ENCODE results near the gene EXOSC5.
"Not testable (repeated sequence)": the region's sequence is repeated elsewhere in the genome, so short reads cannot be mapped to it uniquely, and the experiment has no call there.

Gene EXOSC5

DNA sequence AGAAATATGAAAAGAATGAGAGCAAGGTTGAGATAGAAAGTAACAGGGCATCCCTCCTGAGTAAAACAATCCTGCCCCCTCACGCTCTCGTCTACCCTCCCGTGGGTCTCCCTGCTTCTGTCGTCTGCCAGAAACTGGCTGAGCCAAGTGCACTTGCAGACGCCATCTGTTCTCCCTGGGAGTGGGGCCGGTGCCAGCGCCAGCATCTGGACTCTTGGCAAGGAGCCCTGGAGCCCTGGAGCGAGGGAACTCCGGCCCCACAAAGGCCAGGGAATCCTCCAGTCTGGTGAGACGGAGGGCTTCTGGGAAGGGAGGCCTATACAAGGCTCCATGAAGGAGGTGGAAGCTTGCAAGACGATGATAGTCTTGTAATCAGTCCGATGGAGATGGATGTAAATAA is 23.2 kb downstream of the EXOSC5 start:
- Histone ChIP-seq H3K9me2 (replicated peaks; ENCODE audit: insufficient read depth, low read length) (no peaks in the 10 kb centered on the region), H3K4me2 (ENCODE audit: low read depth, low read length, poor library complexity, severe bottlenecking) (no peak overlapping the region), H3K36me3 (ENCODE audit: low read length) (no peaks in the 10 kb centered on the region), H3F3A (ENCODE audit: insufficient read depth) (no peaks in the 10 kb centered on the region), H3K27me3 (ENCODE audit: low read length) (no peaks in the 10 kb centered on the region), H3K27ac (ENCODE audit: low read depth, low read length) (no peak overlapping the region), H3K4me3 (ENCODE audit: insufficient read depth, low read length, poor library complexity, severe bottlenecking) (no peak overlapping the region), H2AFZ (ENCODE audit: low read depth, low read length, severe bottlenecking) (no peak overlapping the region), H3K9me3 (ENCODE audit: insufficient read depth, low read length) (no peaks in the 10 kb centered on the region), H4K20me1 (ENCODE audit: low read depth, low read length) (no peaks in the 10 kb centered on the region), H3K9ac (ENCODE audit: low read length) (no peak overlapping the region), H3K79me2 (ENCODE audit: insufficient read depth, low read length) (no peaks in the 10 kb centered on the region; the same call in 1 of the 2 replicates)
- TF ChIP-seq, protein P1, sequence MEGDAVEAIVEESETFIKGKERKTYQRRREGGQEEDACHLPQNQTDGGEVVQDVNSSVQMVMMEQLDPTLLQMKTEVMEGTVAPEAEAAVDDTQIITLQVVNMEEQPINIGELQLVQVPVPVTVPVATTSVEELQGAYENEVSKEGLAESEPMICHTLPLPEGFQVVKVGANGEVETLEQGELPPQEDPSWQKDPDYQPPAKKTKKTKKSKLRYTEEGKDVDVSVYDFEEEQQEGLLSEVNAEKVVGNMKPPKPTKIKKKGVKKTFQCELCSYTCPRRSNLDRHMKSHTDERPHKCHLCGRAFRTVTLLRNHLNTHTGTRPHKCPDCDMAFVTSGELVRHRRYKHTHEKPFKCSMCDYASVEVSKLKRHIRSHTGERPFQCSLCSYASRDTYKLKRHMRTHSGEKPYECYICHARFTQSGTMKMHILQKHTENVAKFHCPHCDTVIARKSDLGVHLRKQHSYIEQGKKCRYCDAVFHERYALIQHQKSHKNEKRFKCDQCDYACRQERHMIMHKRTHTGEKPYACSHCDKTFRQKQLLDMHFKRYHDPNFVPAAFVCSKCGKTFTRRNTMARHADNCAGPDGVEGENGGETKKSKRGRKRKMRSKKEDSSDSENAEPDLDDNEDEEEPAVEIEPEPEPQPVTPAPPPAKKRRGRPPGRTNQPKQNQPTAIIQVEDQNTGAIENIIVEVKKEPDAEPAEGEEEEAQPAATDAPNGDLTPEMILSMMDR (IDR thresholded peaks at IDR 0.05; ENCODE audit: insufficient read depth, low read length, poor library complexity, severe bottlenecking), result no peak
- no peak for TF ChIP-seq EZH2phosphoT487 (conservative IDR thresholded peaks at IDR 0.05; ENCODE audit: low read length)

DNA sequence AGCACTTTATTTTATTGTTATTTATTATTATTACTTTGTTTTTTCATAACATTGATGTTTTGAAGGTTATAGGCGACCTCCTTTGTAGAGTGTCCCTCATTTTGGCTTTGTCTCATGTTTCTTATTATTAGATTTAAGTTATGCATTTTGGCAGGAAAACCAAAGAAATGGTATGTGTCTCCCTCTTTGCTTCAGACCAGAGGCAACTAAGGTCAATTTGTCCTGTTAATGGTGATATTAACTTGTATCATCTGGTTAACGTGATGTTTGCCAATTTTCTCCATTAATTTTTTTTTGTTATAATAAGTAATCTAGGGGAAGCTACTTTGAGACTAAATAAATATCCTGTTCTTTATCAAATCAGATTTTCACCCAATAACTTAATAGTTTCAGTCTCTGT is 24.7 kb downstream of the EXOSC5 start:
- Histone ChIP-seq H3K4me3 (ENCODE audit: insufficient read depth, low read length, poor library complexity, severe bottlenecking) (no peak overlapping the region), H3K79me2 (ENCODE audit: insufficient read depth, low read length) (no peaks in the 10 kb centered on the region; the same call in 1 of the 2 replicates), H2AFZ (ENCODE audit: low read depth, low read length, severe bottlenecking) (no peak overlapping the region), H4K20me1 (ENCODE audit: low read depth, low read length) (no peaks in the 10 kb centered on the region), H3K9ac (ENCODE audit: low read length) (no peak overlapping the region), H3K36me3 (ENCODE audit: low read length) (no peaks in the 10 kb centered on the region), H3K27ac (ENCODE audit: low read depth, low read length) (no peak overlapping the region), H3K9me3 (ENCODE audit: insufficient read depth, low read length) (no peaks in the 10 kb centered on the region), H3F3A (ENCODE audit: insufficient read depth) (no peaks in the 10 kb centered on the region), H3K4me2 (ENCODE audit: low read depth, low read length, poor library complexity, severe bottlenecking) (no peak overlapping the region), H3K9me2 (replicated peaks; ENCODE audit: insufficient read depth, low read length) (no peaks in the 10 kb centered on the region), H3K27me3 (ENCODE audit: low read length) (no peaks in the 10 kb centered on the region)
- no peak for TF ChIP-seq EZH2phosphoT487 (conservative IDR thresholded peaks at IDR 0.05; ENCODE audit: low read length)
- TF ChIP-seq, protein P1 (IDR thresholded peaks at IDR 0.05; ENCODE audit: insufficient read depth, low read length, poor library complexity, severe bottlenecking), result no peak

DNA sequence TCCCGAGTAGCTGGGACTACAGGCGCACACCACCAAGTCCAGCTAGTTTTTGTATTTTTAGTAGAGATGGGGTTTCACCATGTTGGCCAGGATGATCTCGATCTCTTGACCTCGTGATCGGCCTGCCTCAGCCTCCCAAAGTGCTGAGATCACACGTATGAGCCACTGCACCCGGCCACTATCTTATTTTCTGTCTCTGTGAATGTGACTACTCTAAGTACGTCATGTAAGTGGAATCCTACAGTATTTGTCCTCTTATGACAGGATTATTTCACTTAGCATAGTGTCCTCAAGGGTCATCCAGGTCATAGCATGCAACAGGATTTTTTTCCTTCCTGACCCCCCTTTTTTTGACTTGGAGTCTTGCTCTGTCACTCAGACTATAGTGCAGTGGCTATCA is 25.6 kb downstream of the EXOSC5 start:
- no peak overlapping the region for H3K4me3 ChIP-seq (ENCODE audit: insufficient read depth, low read length, poor library complexity, severe bottlenecking)
- no peaks in the 10 kb centered on the region for H3K9me3 ChIP-seq (ENCODE audit: insufficient read depth, low read length)
- TF ChIP-seq, protein P1 (IDR thresholded peaks at IDR 0.05; ENCODE audit: insufficient read depth, low read length, poor library complexity, severe bottlenecking), result no peak
- TF ChIP-seq EZH2phosphoT487 (conservative IDR thresholded peaks at IDR 0.05; ENCODE audit: low read length), result no peak

DNA sequence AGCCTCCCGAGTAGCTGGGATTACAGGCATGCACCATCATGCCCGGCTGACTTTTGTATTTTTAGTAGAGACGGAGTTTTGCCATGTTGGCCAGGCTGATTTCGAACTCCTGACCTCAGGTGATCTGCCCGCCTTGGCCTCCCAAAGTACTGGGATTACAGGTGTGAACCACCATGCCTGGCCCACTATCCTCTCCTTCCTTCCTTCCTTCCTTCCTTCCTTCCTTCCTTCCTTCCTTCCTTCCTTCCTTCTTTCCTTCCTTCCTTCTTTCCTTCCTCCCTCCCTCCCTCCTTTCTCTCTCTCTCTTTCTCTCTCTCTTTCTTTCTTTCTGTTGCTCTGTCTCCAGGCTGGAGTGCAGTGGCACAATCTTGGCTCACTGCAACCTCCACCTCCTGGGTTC is 26.0 kb downstream of the EXOSC5 start:
- H4K20me1 ChIP-seq (ENCODE audit: low read depth, low read length); H3K79me2 ChIP-seq (ENCODE audit: insufficient read depth, low read length); H3K9ac ChIP-seq (ENCODE audit: low read length); H3F3A ChIP-seq (ENCODE audit: insufficient read depth); H3K9me3 ChIP-seq (ENCODE audit: insufficient read depth, low read length); H3K9me2 ChIP-seq (replicated peaks; ENCODE audit: insufficient read depth, low read length); H3K4me3 ChIP-seq (ENCODE audit: insufficient read depth, low read length, poor library complexity, severe bottlenecking); H3K36me3 ChIP-seq (ENCODE audit: low read length); H3K4me2 ChIP-seq (ENCODE audit: low read depth, low read length, poor library complexity, severe bottlenecking); H2AFZ ChIP-seq (ENCODE audit: low read depth, low read length, severe bottlenecking); H3K27ac ChIP-seq (ENCODE audit: low read depth, low read length); H3K27me3 ChIP-seq (ENCODE audit: low read length): not testable (repeated sequence)

More for the DNA sequence above, 25.6 kb downstream of the EXOSC5 start:
- Histone ChIP-seq H3K36me3 (ENCODE audit: low read length) (no peaks in the 10 kb centered on the region), H3K4me2 (ENCODE audit: low read depth, low read length, poor library complexity, severe bottlenecking) (no peak overlapping the region), H3F3A (ENCODE audit: insufficient read depth) (no peaks in the 10 kb centered on the region), H4K20me1 (ENCODE audit: low read depth, low read length) (no peaks in the 10 kb centered on the region), H3K79me2 (ENCODE audit: insufficient read depth, low read length) (no peaks in the 10 kb centered on the region; the same call in 1 of the 2 replicates), H3K27me3 (ENCODE audit: low read length) (no peaks in the 10 kb centered on the region), H2AFZ (ENCODE audit: low read depth, low read length, severe bottlenecking) (no peak overlapping the region), H3K27ac (ENCODE audit: low read depth, low read length) (no peak overlapping the region), H3K9ac (ENCODE audit: low read length) (no peak overlapping the region), H3K9me2 (replicated peaks; ENCODE audit: insufficient read depth, low read length) (no peaks in the 10 kb centered on the region)

All from SU-DHL-6 (cell line).